GM19438 (cell line): ENCODE results near the gene ENTPD3.

Experiments used
- ATAC-seq: cut with Tn5 transposase; IDR thresholded peaks from one replicate; pipeline ENCODE4 v1.9.1; 2021; ENCODE audit warnings: low read depth; ENCODE audit not compliant: unreplicated experiment

Gene ENTPD3

DNA sequence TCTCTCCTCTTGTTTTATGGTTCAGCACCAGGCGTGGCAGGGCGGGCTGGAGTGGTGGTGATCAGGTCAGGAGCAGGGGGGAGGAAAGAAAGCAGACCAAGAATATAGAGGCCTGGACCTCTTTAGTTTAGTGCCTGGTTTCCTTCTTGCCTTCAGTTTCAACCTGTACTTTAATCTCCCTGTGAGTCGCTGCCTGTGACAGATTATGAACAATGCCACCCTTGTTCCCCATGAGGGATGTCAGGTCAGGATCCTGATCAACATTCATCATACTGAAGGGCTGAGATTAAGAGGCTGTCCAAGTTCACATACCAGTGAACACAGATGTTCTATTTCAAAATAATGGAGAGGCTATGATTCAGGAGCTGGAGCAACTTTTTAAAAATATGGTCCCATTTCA lies 11.4 kb downstream of the ENTPD3 start:
- ATAC-seq, result no peak

DNA sequence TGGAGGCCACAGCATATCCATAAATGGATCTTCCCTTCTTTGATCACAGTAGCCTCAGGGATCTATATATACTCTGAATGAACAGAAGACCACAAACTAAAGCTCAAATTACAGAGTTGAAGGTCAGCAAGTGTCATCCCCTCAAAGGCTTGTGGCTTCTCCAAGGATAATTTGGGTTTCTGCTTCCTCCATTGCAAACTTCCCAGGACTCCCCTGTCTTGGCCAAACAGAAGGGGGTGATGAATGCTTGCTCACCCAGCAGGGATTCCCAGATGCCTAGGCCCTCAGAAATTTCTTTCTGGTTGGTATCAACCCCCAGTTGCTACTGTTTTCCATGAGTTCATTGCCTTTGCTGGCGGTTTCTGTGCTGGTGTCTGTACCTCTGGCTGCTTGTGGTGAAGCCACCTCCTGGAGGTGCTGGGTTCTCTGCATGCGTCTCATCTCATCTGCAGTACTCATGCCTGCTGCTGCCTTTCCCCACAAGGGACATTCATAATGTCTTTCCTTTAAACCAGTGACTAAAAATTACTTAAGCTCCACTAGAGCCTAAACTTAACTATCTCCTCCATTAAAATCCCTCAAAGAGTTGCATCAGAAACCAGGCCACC lies 17.7 kb downstream of the ENTPD3 start:
- ATAC-seq, result no peak

DNA sequence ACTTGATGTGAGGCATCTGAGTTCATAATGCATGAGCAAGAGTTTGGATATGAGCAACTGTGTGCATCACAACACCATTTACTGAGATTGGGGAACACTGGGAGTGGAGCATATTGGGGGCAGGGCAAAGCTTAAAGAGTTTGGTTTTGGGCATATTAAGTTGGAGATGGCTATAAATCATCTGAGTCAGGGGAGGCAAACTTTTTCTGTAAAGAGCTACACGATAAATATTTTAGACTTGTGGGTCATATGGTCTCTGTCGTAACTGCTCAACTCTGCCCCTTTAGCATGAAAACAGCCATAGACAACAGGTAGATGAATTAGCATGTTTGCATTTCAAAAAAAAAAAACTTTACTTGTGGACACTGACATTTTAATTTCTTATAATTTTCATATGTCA lies 20.0 kb downstream of the ENTPD3 start:
- no peak for ATAC-seq

DNA sequence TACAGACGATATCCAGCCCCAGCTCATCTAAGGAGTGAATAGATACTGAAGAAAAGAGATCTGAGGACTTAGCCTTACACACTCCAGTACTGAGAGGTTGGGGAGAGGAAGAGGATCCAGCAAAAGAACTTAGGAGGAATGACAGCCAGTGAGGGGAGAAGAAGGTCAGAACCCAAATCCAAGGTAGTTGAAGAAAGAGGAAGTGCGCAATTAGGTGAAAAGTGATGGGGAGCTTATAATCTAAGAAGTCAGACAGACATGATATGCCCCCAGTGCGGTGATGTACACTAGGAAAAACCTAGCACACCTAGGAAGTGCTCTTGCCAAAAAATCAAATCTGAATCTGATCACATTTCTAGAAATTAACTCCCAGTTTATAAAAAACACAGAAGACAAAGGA lies 20.6 kb downstream of the ENTPD3 start:
- no peak for ATAC-seq

DNA sequence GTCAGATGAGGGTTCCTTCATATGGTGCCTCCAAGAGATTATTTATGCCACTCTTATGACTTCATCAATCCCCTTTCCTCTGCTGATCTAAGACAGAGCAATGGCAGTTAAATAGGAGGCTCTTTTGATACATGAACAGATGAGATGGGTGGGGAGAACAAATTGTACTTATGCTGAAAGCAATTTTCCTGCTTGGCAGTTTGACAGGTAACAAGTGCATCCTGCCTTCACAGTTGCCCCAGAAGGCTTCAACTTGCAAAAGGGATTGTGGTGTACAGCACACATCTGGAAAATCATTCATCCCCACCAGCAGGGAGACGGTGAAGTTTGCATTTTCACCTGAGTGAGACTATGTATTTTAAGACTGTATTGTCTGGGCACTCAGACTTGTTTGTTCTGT lies 27.3 kb downstream of the ENTPD3 start:
- ATAC-seq, result no peak

DNA sequence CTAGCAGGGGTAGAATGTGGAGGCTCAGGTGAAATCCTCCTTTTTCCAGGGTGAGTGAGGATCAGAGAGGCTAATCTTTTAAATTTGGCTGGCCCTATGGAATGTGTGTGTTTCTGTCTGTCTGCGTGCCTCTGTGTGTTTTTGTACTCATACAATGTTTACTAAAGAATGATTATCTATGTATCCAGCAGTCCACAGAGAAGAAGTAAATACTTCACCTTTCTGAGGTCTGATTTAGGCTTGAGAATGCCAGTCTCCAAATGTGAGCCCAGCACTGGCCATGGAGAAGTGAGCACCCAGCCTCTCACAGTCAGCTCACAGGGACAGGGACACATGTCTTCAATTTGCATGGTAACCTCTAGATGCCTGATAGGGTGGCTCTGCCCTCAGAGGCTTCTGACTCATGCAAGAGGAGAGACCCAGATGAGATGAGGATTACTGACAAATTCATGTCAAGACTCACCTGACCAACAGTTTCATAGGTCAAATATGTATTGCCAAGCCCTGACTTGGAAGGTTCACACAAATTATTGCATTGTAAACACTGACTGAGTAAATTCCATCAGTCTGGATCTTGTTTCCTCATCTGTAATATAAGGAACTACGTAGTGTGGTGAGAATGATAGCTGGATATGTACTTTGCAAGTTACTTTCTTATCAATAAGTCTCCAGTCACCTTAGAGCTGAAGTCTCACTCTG lies 31.0 kb downstream of the ENTPD3 start:
- no peak for ATAC-seq

DNA sequence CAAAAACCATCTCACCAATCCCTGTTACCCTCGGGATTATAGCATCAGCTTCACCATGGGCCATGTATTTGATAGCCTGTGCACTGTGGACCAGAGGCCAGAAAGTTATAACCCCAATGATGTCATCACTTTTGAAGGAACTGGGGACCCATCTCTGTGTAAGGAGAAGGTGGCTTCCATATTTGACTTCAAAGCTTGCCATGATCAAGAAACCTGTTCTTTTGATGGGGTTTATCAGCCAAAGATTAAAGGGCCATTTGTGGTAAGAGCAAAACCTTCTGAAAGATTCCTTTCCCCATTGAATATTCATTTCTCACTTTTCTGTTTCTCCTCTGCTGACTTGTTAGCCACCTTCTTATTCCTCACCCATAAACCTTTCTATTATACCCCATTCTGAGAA lies 35.9 kb downstream of the ENTPD3 start:
- ATAC-seq, result no peak

DNA sequence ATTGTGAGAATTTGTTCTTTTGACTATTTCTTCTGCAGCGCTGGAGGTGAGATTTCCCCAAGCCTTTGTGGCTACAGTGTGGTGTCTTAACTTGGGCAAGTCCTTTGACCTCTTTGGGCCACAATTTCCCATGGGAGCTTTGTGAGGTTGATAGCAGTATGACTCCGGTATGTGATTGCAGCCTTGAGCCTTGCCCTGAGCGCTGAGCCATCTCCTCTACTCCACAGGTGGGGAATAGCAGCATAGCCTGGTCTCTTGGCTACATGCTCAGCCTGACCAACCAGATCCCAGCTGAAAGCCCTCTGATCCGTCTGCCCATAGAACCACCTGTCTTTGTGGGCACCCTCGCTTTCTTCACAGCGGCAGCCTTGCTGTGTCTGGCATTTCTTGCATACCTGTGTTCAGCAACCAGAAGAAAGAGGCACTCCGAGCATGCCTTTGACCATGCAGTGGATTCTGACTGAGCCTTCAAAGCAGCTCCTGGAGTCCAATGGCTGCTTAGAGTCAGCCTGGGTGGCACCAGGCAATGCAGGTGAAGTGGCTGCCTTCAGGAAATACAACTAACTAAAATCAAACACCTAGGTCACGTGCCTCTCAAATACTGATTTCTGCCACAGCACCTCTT lies 40.2 kb downstream of the ENTPD3 start:
- ATAC-seq, result no peak

DNA sequence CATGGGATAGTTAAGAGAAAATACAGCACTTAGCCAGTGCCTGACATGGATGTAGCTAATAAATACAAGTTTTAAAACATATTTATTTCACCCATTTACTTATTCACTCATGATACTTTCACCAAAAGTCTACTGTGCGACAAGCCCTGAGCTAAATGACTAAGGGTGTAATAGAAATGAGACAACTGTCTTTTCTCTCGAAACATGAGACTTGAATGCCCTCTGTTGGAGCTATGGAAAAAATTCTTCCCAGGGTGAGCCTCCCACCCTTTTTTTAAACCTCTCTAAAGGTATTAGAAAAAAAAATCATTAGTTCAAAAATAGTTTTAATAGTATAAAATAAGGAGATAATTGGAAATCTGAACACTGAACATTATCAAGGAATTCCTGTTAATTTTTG lies 45.8 kb downstream of the ENTPD3 start:
- ATAC-seq, result no peak

DNA sequence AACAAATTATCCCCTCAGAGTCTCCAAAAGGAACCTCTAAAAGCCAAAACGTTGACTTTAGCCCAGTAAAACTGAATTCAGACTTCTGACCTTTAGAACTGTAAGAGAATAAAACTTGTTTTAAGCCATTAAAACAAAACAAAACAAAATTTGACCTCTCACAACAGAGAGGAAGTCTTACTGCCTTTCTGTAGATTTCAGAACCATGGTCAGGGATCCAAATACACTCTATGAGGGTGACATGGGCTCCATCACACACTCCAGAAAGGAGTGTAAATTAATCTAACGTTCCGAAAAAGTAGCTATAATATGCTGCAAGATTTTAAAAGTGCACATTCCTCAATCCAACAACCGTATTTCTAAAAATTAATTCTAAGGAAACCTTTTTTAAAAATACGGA lies 50.9 kb downstream of the ENTPD3 start:
- ATAC-seq, result no peak

DNA sequence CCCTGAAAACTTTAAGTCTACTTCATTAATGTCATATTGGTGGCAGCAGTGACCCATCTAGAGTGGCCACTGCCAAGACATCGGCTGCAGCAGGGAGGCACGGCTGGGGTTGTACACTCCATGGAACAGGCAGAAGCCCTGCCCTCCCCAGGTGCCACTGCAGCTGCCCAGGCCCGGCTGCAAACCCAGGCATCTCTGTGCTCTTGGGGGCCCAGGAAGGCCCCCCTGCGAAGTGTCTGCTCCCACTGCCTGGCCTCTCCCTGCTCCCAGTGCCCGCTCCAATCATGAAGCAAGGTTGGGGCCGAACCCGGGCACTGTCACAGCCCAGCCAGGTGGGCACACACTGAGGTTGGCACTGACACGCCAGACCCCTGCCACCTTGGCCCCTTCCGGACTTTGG lies 58.1 kb downstream of the ENTPD3 start:
- ATAC-seq, result no peak

DNA sequence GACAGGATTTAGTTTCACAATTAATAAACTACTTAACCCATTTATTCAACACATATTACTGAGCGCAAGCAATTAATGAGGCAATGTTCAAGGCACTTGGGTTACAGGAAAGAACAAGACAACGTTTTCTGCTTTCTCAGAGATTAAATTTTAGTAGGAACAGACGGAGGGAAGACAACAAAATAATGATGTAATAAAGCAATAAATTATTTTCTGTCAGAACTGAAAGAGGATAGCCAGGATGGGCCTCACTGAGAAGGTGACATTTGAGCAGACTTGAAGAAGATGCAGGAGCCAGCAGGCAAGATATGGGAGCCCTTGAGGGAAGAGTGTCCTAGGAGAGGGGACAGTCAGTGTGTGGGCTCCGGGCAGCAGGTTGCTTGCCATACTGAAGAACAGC lies 58.9 kb downstream of the ENTPD3 start:
- ATAC-seq, result no peak

DNA sequence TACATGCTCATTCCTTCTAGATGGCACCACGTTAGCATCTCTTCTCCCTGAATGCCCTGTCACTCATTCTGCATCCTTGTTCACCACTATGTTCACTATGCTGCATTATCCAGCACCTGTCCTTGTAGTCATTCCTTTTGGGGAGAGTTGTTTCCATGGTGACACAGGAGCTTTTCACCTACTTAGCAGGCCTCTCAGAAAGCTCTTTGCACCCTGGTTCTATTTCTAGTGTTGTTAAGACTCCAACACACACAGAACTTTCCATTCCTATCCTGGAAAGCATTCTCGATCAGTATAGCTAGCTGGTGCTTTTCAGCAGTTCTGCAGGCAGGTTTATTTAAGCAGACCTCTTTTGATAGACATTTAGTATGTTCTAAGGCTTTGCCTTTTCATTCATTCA lies 63.5 kb downstream of the ENTPD3 start:
- ATAC-seq, result no peak

DNA sequence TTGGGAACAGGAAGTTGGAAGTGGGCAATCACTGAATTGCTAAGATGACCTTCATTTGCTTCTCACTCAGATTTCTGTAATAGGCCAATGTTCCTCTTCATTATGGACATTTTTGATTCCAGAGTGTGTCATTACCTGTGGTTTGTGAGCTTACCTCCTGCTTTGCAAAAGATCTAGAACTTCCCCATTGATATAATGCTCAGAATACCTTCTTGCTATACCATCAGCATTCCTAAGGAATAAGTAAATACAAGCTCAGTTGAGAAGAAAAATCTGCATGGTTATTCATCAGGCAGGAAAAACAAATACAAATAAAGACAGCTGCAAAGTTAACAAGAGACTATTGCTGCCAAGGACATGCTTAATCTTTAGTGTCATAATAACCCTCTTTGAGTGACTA lies 64.6 kb downstream of the ENTPD3 start:
- ATAC-seq, result no peak

DNA sequence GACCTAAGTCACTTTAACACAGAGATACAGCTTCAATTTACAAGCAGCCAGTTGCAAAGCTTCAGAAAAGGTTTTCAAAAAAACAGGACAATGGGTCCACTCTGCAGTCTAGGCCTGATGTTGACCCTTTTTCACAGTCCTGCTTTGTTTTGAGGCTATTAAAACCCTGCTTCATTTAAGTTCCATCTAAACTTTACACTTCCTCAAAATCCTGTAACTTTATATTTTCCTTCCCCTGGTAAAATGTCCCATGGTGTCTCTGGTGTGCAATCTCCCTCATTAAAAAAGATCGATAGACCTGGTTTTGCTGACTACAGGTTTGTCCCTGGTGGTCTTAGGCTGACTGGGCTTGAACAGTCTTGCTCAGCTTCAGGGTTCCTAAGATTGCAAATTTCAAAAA lies 65.1 kb downstream of the ENTPD3 start:
- ATAC-seq, result no peak

DNA sequence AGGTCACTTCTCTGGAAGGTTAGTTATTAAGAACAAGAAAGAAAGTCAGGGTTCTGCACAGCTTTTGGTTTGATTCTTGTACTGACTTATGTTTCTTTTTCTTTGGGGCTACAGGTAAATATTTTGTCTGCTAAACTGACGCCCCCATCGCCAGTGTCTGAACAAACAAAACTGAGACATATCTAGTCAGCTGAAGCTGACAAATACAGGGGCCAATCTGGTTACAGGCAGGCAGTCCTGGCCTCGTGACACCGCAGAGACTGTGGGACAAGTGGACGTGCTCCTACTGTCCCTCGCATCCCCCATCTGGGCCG lies 65.5 kb downstream of the ENTPD3 start:
- no peak for ATAC-seq

DNA sequence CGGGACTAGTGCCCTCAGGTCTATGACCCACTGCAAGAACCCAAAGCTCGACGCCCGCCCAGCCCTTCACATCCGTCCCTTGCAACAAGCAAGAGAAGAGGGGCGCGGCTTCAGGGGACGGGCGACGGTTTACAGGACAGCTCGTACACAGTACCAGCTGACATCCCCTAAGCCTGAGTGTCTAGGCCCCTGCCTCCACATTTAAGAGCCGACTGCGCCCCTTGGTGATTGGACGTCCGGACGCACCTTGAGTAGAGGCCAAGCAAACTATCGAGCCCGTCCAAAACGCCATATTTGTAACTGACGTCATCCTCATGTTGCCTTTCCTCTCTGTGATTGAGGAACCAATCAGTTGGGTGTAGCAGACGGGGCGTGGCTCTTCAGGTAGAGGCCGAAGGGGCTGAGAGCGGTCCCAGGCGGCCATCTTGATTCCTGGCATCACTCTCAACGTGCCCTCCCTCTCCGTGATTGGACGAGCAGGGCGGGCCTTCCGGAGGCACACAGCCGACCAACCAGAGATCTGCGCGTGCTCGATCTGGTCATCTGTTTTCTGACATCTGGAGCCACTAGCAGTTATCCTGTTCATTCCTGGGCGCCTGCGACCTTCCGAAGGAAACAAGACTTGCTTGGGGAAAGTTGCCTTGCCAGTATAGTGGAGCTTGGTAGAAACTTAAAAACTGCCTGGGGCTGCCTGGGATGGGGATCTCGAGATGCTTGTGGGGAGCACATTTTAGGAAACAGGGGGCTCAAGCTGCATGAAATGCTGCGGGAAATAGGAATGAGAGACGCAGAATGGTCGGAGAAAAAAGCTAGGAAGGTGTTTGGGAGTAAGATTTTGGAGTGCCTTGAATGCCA lies 66.1 kb downstream of the ENTPD3 start:
- ATAC-seq, result peak; percentile 95

DNA sequence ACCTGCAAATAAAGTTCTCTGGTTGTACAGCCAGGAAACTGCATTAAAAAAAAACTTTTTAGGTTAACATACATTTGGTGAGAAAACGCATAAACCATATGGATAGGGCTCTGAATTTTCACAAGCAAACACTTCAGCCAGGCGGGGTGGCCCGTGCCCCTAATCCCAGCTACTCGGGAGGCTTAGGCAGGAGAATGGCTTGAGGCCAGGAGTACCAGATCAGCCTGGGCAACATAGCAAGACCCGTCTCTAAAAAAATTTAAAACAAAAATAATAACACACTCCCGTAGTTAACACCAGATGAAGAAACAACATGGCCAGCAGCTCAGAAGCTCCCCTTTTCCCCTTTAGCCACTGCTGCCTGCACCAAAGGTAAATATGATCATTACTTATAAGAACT lies 66.9 kb downstream of the ENTPD3 start:
- no peak for ATAC-seq

DNA sequence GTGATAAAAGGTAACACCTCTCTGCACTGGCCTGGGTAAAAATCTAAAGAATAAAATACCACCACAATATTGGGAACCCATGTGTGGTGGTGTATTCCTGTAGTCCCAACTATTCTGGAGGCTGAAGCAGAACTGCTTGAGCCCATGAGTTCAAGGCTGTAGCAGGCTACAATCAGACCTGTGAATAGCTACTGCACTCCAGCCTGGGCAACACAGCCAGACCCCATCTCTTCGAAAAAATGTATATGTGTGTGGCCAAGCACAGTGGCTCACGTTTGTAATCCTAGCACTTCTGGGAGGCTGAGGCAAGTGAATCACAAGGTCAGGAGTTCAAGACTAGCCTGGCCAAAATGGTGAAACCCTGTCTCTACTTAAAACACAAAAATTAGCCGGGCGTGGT lies 68.3 kb downstream of the ENTPD3 start:
- ATAC-seq, result no peak

DNA sequence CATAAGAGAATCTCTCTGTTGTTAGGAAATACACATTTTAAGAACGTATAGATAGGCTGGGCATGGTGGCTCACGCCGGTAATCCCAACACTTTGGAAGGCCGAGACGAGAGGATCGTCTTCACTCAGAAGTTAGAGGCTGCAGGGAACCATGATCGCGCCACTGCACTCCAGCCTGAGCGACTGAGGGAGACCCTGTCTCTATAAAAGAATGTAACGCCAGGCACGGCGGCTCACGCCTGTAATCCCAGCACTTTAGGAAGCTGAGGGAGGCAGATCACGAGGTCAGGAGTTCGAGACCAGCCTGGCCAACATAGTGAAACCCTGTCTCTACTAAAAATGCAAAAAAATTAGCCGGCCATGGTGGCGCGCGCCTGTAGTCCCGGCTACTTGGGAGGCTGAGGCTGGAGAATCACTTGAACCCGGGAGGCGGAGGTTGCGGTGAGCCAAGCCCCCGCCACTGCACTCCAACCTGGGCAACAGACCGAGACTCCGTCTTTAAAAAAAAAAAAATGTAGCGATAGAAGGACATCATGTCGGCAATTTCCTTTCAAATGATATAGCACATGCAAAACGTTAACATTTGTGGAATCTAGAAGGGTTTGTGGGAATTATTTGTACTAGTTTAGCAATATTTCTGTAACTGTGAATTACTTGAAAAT lies 69.4 kb downstream of the ENTPD3 start:
- no peak for ATAC-seq
